BJ (cell line): ENCODE data around the gene MYO18B. TPM values are rescaled to one million over a fixed set of nuclear protein-coding genes. Genes with fewer than 3 reads are reported as not detected.

ENCODE experiments used
- CTCF ChIA-PET: fragments of 350-600 bp; formaldehyde crosslinking; extraction: SDS; loops from one replicate; lab custom pipeline; 2021; ENCODE audit warnings: antibody characterized with exemption, inconsistent platforms; lab: Yijun Ruan, JAX
- POLR2A ChIA-PET: fragments of 300-600 bp; sonication (Branson Sonifier 250); formaldehyde crosslinking; extraction: SDS; loops from one replicate; lab custom pipeline; 2021; ENCODE audit warnings: antibody characterized with exemption; lab: Charles Lee
- DNase-seq: peaks from one replicate; pipeline ENCODE4 v3.0.0-alpha.2; 2011; ENCODE audit warnings: low read depth
- H3K27me3 ChIP-seq: 2 replicates; pipeline ENCODE4 v1.6.0; 2011; ENCODE audit warnings: low read length; ENCODE audit not compliant: control insufficient read depth, insufficient read depth
- H3K36me3 ChIP-seq: 2 replicates; pipeline ENCODE4 v1.5.1; 2011; ENCODE audit warnings: low read length; ENCODE audit not compliant: control insufficient read depth, insufficient read depth
- H3K4me3 ChIP-seq: 2 replicates; pipeline ENCODE4 v1.5.1; 2011; ENCODE audit warnings: low read depth, mild to moderate bottlenecking, control low read depth, low read length
- CTCF ChIP-seq: IDR thresholded peaks from 2 replicates; pipeline ENCODE4 v1.5.1; 2011; ENCODE audit warnings: low read depth, mild to moderate bottlenecking, control low read depth, inconsistent platforms, low read length, moderate library complexity; ENCODE audit not compliant: insufficient read depth
- polyA plus RNA-seq: library from polyadenylated mRNA; depleted of rRNA; stranded (reverse); fragments of >200 nt; gene quantifications from 2 replicates; pipeline ENCODE4 v1.2.3, GENCODE V29; 2011

Gene MYO18B
- polyA plus RNA-seq, 1 experiment, result not detected

GRCh38 chr22:25827415-25827814 lies 85.4 kb downstream of the MYO18B start:
- POLR2A ChIA-PET, result no interaction called here
- TF ChIP-seq CTCF, result no peak
- Histone ChIP-seq H3K36me3 (no peaks in the 10 kb centered on the region), H3K4me3 (no peak overlapping the region), H3K27me3 (no peaks in the 10 kb centered on the region)
- CTCF ChIA-PET, result no interaction called here
- no peak for DNase-seq

- Histone ChIP-seq H3K27me3 (no peaks in the 10 kb centered on the region), H3K4me3 (no peak overlapping the region), H3K36me3 (no peaks in the 10 kb centered on the region)
- ChIA-PET POLR2A (no interaction called here), CTCF (interaction anchor here (0.6 kb wide), 1 partner anchor 25 kb away, joined by 4 read pairs; no protein-coding TSS in a partner anchor)
- no peak for TF ChIP-seq CTCF
- no peak for DNase-seq
Observed at GRCh38 chr22:25828422-25828821, 86.4 kb downstream of the MYO18B start.

GRCh38 chr22:25829237-25829636 lies 87.2 kb downstream of the MYO18B start:
- no peak for DNase-seq
- no peak for TF ChIP-seq CTCF
- no peaks in the 10 kb centered on the region for H3K27me3 ChIP-seq
- H3K36me3 ChIP-seq, result no peaks in the 10 kb centered on the region
- CTCF ChIA-PET, result no interaction called here
- H3K4me3 ChIP-seq, result no peak overlapping the region
- POLR2A ChIA-PET, result no interaction called here

GRCh38 chr22:25829808-25830777 lies 88.1 kb downstream of the MYO18B start:
- CTCF ChIA-PET, result no interaction called here
- POLR2A ChIA-PET, result no interaction called here
- DNase-seq, result no peak
- Histone ChIP-seq H3K27me3 (no peaks in the 10 kb centered on the region), H3K36me3 (no peaks in the 10 kb centered on the region), H3K4me3 (no peak overlapping the region)
- no peak for TF ChIP-seq CTCF

GRCh38 chr22:25833091-25833490 lies 91.1 kb downstream of the MYO18B start:
- POLR2A ChIA-PET, result no interaction called here
- Histone ChIP-seq H3K36me3 (no peaks in the 10 kb centered on the region), H3K4me3 (no peak overlapping the region), H3K27me3 (no peaks in the 10 kb centered on the region)
- TF ChIP-seq CTCF, result no peak
- DNase-seq, result no peak
- CTCF ChIA-PET, result no interaction called here
